HepG2 (cell line): ENCODE measurements around the gene NAV2. TPM values are rescaled to one million over a fixed set of nuclear protein-coding genes. Genes with fewer than 3 reads are reported as not detected.

Source experiments
- ATAC-seq: fragments of 200-7000 bp; cut with Tn5 transposase; 3 replicates; pipeline ENCODE4 v1.9.1; 2020; ENCODE audit warnings: mild to moderate bottlenecking, moderate library complexity
- BruUV-seq: library from RNA; stranded (reverse); fragments of 400-500 nt; replicated peaks from 2 replicates; lab custom pipeline; 2021; lab: Mats Ljungman, UMichigan
- CTCF ChIA-PET: fragments of 300-600 bp; formaldehyde crosslinking; extraction: SDS; loops from one replicate; lab custom pipeline; 2021; ENCODE audit warnings: low total read pairs, inconsistent platforms, low intra/inter-chr PET ratio; lab: Yijun Ruan, JAX
- POLR2A ChIA-PET: fragments of 350-600 bp; sonication (Branson Sonifier 250); formaldehyde crosslinking; loops from one replicate; lab custom pipeline; 2020; ENCODE audit warnings: antibody characterized with exemption, inconsistent platforms; lab: Yijun Ruan, JAX
- DNase-seq: peaks from one replicate; pipeline ENCODE4 v3.0.0-alpha.2; 2015; ENCODE audit warnings: low spot score
- FAIRE-seq: peaks from 3 replicates; lab custom pipeline; 2011; peaks lifted over from hg19 to GRCh38; lab: Jason Lieb, UNC
- H2AFZ ChIP-seq: one replicate; pipeline ENCODE4 v1.6.1; 2011; ENCODE audit warnings: low read length, inconsistent platforms
- H3K27ac ChIP-seq: fragments of 300-600 bp; 3 replicates; pipeline ENCODE4 v1.8.0; 2011; ENCODE audit warnings: mixed run types, mild to moderate bottlenecking, mixed read lengths, low read length, inconsistent platforms; ENCODE audit not compliant: insufficient read depth; ENCODE audit errors: extremely low read length
- H3K27me3 ChIP-seq, 2 experiments: fragments of 200-600 bp in 1 of 2; 2 replicates in 1 of 2; 3 replicates in 1 of 2; pipeline versions ENCODE4 v1.6.0 to v1.8.0; 2011; ENCODE audit warnings: low read length in 2 of 2, mild to moderate bottlenecking in 2 of 2, moderate library complexity in 2 of 2, inconsistent platforms in 1 of 2; ENCODE audit not compliant: insufficient read depth in 2 of 2, control insufficient read depth in 1 of 2
- H3K36me3 ChIP-seq, 2 experiments: fragments of 200-600 bp in 1 of 2; replicated peaks in 1 of 2; 2 replicates in 1 of 2; 3 replicates in 1 of 2; pipeline versions ENCODE4 v1.5.1 to v1.8.0; 2011; ENCODE audit warnings: low read length in 2 of 2, inconsistent platforms in 1 of 2; ENCODE audit not compliant: insufficient read depth in 2 of 2, control insufficient read depth in 1 of 2
- H3K4me1 ChIP-seq: 2 replicates; pipeline ENCODE4 v1.5.1; 2012; ENCODE audit warnings: low read length, inconsistent platforms; ENCODE audit not compliant: insufficient read depth
- H3K4me2 ChIP-seq: 2 replicates; pipeline ENCODE4 v1.6.0; 2011; ENCODE audit warnings: low read depth, low read length, inconsistent platforms
- H3K4me3 ChIP-seq, 3 experiments: fragments of 200-600 bp in 1 of 3; sonication (generic), shearing (Covaris generic) in 1 of 3; replicated peaks in 1 of 3; 2 replicates each; pipeline ENCODE4 v1.5.1; 2011 to 2016; ENCODE audit warnings: low read length in 3 of 3, inconsistent platforms in 2 of 3, low read depth in 2 of 3, mild to moderate bottlenecking in 2 of 3, control low read depth in 1 of 3, mixed read lengths in 1 of 3; ENCODE audit not compliant: insufficient read depth in 1 of 3
- H3K79me2 ChIP-seq: one replicate; pipeline ENCODE4 v1.6.1; 2011; ENCODE audit warnings: low read length, inconsistent platforms; ENCODE audit not compliant: insufficient read depth
- H3K9ac ChIP-seq: 2 replicates; pipeline ENCODE4 v1.6.0; 2011; ENCODE audit warnings: mild to moderate bottlenecking, low read depth, low read length, inconsistent platforms; ENCODE audit not compliant: insufficient read depth
- H3K9me3 ChIP-seq: 2 replicates; pipeline ENCODE4 v1.5.1; 2012; ENCODE audit warnings: mild to moderate bottlenecking, low read length
- H4K20me1 ChIP-seq: 2 replicates; pipeline ENCODE4 v1.6.0; 2011; ENCODE audit warnings: inconsistent platforms, mild to moderate bottlenecking, low read length, moderate library complexity; ENCODE audit not compliant: insufficient read depth
- BRD4 ChIP-seq: sonication (generic); formaldehyde crosslinking; IDR thresholded peaks from 2 replicates; pipeline ENCODE4 v1.4.0; 2020; ENCODE audit warnings: missing genetic modification reagents
- CBX2 ChIP-seq, 2 experiments: fragments of 200-600 bp in 1 of 2; sonication (generic); formaldehyde crosslinking in 1 of 2; IDR thresholded peaks; 2 replicates each; pipeline versions ENCODE4 v1.7.0 to v1.8.1; 2018 to 2022; ENCODE audit warnings: low read depth in 2 of 2, low read length in 1 of 2, mild to moderate bottlenecking in 1 of 2, missing genetic modification reagents in 1 of 2
- HNF1A ChIP-seq, 2 experiments: sonication (generic) in 1 of 2; formaldehyde crosslinking in 1 of 2; IDR thresholded peaks; 2 replicates each; pipeline versions ENCODE4 v1.4.0 to v1.6.1; 2016 to 2020; ENCODE audit warnings: borderline replicate concordance in 1 of 2, low read depth in 1 of 2, mild to moderate bottlenecking in 1 of 2, missing genetic modification reagents in 1 of 2
- MED13 ChIP-seq: sonication (generic); formaldehyde crosslinking; IDR thresholded peaks from 2 replicates; pipeline ENCODE4 v1.5.0; 2020; ENCODE audit warnings: missing genetic modification reagents
- SALL2 ChIP-seq: sonication (generic); formaldehyde crosslinking; IDR thresholded peaks from 2 replicates; pipeline ENCODE4 v1.8.1; 2023; ENCODE audit warnings: mild to moderate bottlenecking, missing genetic modification reagents, inconsistent platforms
- ZNF12 ChIP-seq: sonication (generic); formaldehyde crosslinking; IDR thresholded peaks from 2 replicates; pipeline ENCODE4 v1.5.0; 2020; ENCODE audit warnings: missing genetic modification reagents
- ZNF543 ChIP-seq: sonication (generic); formaldehyde crosslinking; IDR thresholded peaks from 2 replicates; pipeline ENCODE4 v1.4.0; 2020; ENCODE audit warnings: mild to moderate bottlenecking, missing genetic modification reagents
- ZNF562 ChIP-seq: sonication (generic); formaldehyde crosslinking; IDR thresholded peaks from 2 replicates; pipeline ENCODE4 v1.8.0; 2022; ENCODE audit warnings: missing genetic modification reagents, borderline replicate concordance
- ZNF609 ChIP-seq: sonication (generic); formaldehyde crosslinking; IDR thresholded peaks from 2 replicates; pipeline ENCODE4 v1.4.0; 2020; ENCODE audit warnings: mild to moderate bottlenecking, missing genetic modification reagents, borderline replicate concordance
- ZNF777 ChIP-seq: sonication (generic); formaldehyde crosslinking; IDR thresholded peaks from 2 replicates; pipeline ENCODE4 v1.4.0; 2020; ENCODE audit warnings: missing genetic modification reagents
- WGBS: methylation state at CpG from one replicate; pipeline ENCODE4 v1.1.6; 2017; ENCODE audit warnings: low lambda C conversion rate; 5-methylcytosine and 5-hydroxymethylcytosine counted together
- in situ Hi-C: cut with HindIII; loops from 2 replicates; pipeline ENCODE4 v1.10.0; 2017; ENCODE audit warnings: low pct_unique_long_range_greater_than_20kb; ENCODE audit not compliant: extremely low pct_ligation_motif_present
- intact Hi-C: fragments of 100-400 bp; cut with micrococcal nuclease; formaldehyde crosslinking; loops from one replicate; pipeline ENCODE4 v1.10.0; 2022; ENCODE audit not compliant: unreplicated experiment
- polyA plus RNA-seq, 8 experiments: library from polyadenylated mRNA; depleted of rRNA in 3 of 8; stranded (reverse) in 7 of 8; unstranded in 1 of 8; fragments of >200 nt; fragmentation: Illumina TruSeq in 4 of 8; extraction: Trizol in 4 of 8; gene quantifications; 2 replicates each; pipeline versions ENCODE4 v1.2.1 to v1.2.3, GENCODE V29; 2011 to 2016; ENCODE audit warnings: low read depth in 4 of 8, missing spikeins in 1 of 8, mixed read lengths in 1 of 8; ENCODE audit not compliant: insufficient read depth in 1 of 8
- total RNA-seq, 5 experiments: library from RNA; depleted of rRNA; stranded (reverse); fragments of >200 nt; fragmentation: Illumina TruSeq; extraction: Trizol; gene quantifications; 2 replicates each; pipeline ENCODE4 v1.2.3, GENCODE V29; 2016; ENCODE audit warnings: low read depth in 1 of 5

The NAV2 gene
- total and polyA plus RNA-seq, 2 of the 13 experiments (the other 11 are each of a cell fraction or from before 2014, with no cell fraction given) = 9.3 to 34.6 TPM

- FAIRE-seq (no peak), DNase-seq (no peak), ATAC-seq (no peak)
- WGBS = under 1% methylated on average over 7 of the region's 7 CpGs
- no peak overlapping the region for H2AFZ ChIP-seq
- H3K4me1 ChIP-seq = no peaks in the 10 kb centered on the region
- no peak overlapping the region for H3K4me3 ChIP-seq
- H3K9me3 ChIP-seq = no peaks in the 10 kb centered on the region
- intact Hi-C loops = no loop called here
- no peaks in the 10 kb centered on the region for H3K79me2 ChIP-seq
- ChIA-PET POLR2A (no interaction called here), CTCF (no interaction called here)
- no peak overlapping the region for H3K27ac ChIP-seq
- H3K27me3 ChIP-seq = peaks cover 3 to 19% of the 10 kb centered on the region in 2 experiments; a peak in 4 of 5 replicates
- no TSS peak for BruUV-seq
- H3K9ac ChIP-seq = no peak overlapping the region
- H3K4me2 ChIP-seq = no peak overlapping the region
- in situ Hi-C loops = no loop called here
- H4K20me1 ChIP-seq = no peaks in the 10 kb centered on the region
- no peaks in the 10 kb centered on the region for H3K36me3 ChIP-seq
- TF ChIP-seq HNF1A (IDR thresholded peaks at IDR 0.05; ENCODE audit: low read depth) = no peak
- TF ChIP-seq HNF1A (CRISPR knock-in tag; IDR thresholded peaks at IDR 0.05; ENCODE audit: borderline replicate concordance) = no peak
- no peak for TF ChIP-seq ZNF562 (CRISPR knock-in tag)
- no peak for TF ChIP-seq MED13
- TF ChIP-seq SALL2 (CRISPR knock-in tag) = no peak
- TF ChIP-seq ZNF543 = no peak
- TF ChIP-seq BRD4 (CRISPR knock-in tag) = no peak
- no peak for TF ChIP-seq ZNF609 (CRISPR knock-in tag)
- TF ChIP-seq ZNF777 = no peak
- TF ChIP-seq ZNF12 = no peak
- TF ChIP-seq CBX2 (IDR thresholded peaks at IDR 0.05; ENCODE audit: low read depth, low read length) = no peak
- no peak for TF ChIP-seq CBX2 (CRISPR knock-in tag; IDR thresholded peaks at IDR 0.05; ENCODE audit: low read depth)
Observed at GRCh38 chr11:19763330-19763729, 50.7 kb downstream of the NAV2 start.
